GM19043 (cell line): Measurements from ENCODE around the gene PDZD2.
A peak's percentile ranks its signal among the peaks of the same experiment; 100 is the strongest.

ENCODE experiments used
- ATAC-seq: cut with Tn5 transposase; IDR thresholded peaks from one replicate; pipeline ENCODE4 v1.9.1; 2021; ENCODE audit warnings: low read depth; ENCODE audit not compliant: unreplicated experiment

PDZD2 gene

DNA sequence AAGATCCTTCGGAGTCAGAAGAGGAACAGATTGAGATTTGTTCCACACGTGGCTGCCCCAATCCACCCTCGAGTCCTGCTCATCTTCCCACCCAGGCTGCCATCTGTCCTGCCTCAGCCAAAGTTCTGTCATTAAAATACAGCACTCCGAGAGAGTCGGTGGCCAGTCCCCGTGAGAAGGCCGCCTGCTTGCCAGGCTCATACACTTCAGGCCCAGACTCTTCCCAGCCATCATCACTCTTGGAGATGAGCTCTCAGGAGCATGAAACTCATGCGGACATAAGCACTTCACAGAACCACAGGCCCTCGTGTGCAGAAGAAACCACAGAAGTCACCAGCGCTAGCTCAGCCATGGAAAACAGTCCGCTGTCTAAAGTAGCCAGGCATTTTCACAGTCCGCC, 449.3 kb downstream of the PDZD2 start:
- ATAC-seq = no peak

GRCh38 chr5:32089146-32090000, 450.4 kb downstream of the PDZD2 start:
- no peak for ATAC-seq

GRCh38 chr5:32090026-32090754, 451.3 kb downstream of the PDZD2 start:
- no peak for ATAC-seq

DNA sequence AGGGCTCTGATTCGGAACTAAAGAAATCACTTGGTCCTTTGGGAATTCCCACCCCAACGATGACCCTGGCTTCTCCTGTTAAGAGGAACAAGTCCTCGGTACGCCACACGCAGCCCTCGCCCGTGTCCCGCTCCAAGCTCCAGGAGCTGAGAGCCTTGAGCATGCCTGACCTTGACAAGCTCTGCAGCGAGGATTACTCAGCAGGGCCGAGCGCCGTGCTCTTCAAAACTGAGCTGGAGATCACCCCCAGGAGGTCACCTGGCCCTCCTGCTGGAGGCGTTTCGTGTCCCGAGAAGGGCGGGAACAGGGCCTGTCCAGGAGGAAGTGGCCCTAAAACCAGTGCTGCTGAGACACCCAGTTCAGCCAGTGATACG, 451.8 kb downstream of the PDZD2 start:
- ATAC-seq = no peak

DNA sequence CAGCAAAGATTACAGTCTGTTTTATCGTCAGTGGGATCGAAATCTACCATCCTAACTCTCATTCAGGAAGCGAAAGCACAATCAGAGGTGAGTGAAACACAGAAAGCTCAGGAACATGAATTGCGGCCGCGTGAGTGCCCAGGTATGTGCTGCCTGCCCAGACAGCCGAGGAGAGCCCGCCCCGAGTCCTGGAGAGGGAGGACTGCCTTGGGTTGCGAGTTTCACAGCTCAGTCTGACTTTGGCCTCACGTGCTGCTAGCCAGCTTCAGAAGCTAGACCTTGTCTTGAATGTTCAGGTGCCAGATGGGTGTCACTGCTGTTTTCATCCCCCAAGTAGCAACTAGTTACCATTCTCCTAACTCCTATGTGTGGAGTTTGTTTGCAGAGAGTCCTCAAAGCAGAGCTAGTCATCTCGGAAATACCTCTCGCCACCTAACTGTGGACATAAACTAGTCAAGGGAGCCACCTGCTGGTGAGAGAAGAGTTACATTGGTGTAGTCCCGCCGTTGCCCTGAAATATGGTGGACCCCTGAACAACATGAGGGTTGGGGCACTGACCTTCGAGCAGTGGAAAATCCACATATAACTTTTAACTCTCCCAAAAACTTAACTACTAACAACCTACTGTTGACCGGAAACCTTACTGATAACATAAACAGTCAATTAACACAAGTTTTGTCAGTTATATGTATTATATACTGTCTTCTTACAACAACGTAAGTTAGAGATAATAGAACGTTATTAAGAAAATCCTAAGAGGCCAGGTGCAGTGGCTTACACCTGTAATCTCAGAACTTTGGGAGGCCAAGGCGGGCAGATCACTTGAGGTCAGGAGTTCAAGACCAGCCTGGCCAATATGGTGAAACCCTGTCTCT, 454.2 kb downstream of the PDZD2 start:
- peak; percentile 83 for ATAC-seq

DNA sequence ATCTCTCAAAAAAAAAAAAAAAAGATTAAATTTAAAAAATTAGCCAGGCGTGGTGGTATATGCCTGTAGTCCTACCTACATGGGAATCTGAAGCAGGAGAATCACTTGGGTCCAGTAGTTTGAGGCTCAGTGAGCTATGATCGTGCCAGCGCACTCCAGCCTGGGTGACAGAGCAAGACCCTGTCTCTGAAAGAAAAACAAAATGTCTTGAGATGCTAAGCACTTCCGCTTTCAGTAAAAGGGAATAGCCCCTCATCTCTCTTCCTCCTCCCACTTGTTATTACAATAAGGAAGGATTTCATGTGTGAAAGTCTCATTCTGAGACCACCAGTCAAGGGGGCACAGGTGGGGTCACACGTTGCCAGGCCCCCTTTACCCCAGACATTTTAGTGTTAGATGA, 455.8 kb downstream of the PDZD2 start:
- ATAC-seq = no peak

- ATAC-seq = no peak
Measured at GRCh38 chr5:32095261-32095671, 456.3 kb downstream of the PDZD2 start.

DNA sequence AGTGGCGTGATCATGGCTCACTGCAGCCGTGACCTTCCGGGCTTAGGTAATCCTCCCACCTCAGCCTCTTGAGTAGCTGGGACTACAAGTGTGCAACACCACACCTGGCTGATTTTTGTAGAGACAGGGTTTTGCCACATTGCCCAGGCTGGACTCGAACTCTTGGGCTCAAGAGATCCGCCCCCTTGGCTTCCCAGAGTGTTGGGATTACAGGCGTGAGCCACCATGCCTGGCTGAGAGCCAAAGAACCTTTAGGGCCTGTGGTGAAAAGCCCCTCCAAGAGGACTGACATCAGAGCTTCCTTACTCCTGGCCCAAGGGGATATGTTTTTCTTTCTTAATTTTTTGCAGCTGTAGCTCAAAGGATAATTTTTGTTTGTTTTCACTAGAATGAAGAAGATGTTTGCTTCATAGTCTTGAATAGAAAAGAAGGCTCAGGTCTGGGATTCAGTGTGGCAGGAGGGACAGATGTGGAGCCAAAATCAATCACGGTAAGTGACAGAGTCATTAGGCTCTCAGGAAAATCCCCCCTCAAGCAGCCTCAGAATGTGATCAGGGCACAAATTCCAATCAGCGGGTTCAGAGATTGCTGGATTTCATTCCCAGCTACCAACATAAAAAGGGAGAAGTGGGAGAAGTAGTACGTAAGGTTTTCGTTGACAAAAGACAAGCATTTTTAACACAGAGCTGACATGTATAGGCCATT, 458.1 kb downstream of the PDZD2 start:
- no peak for ATAC-seq

DNA sequence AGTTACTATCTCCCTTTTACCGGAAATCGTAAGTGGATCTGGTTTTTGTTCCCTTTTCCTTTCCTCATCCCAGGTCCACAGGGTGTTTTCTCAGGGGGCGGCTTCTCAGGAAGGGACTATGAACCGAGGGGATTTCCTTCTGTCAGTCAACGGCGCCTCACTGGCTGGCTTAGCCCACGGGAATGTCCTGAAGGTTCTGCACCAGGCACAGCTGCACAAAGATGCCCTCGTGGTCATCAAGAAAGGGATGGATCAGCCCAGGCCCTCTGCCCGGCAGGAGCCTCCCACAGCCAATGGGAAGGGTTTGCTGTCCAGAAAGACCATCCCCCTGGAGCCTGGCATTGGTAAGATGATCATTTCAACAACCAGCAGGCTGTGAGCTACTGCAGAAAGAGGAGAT, 459.4 kb downstream of the PDZD2 start:
- ATAC-seq = no peak

GRCh38 chr5:32098890-32099310, 460.0 kb downstream of the PDZD2 start:
- no peak for ATAC-seq

DNA sequence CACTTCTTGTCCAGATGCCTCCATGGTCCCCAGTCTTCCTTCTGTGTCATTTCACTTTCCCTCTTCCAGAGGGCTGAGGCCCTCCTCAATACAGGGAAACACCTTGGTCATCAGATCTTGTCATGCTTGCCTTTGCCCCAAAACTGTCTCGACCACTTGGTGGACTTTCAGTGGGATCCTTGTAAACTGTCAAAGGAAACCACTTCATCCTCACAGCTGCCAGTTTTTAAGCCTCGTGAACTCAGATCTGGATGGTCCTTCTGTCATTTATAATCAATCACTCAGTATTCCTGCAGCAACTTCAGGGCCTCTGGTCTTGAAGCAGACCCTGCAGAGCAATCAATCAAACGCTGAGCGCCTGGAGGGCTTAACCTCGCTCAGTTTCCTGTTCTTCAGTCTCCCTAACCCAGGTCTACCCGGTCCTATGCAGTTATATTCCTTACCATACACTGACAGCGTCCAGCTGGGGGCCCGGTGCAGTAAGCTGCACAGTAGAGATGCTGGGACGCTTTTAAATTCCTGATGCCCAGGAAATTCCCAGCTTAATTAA, 460.6 kb downstream of the PDZD2 start:
- ATAC-seq = no peak

DNA sequence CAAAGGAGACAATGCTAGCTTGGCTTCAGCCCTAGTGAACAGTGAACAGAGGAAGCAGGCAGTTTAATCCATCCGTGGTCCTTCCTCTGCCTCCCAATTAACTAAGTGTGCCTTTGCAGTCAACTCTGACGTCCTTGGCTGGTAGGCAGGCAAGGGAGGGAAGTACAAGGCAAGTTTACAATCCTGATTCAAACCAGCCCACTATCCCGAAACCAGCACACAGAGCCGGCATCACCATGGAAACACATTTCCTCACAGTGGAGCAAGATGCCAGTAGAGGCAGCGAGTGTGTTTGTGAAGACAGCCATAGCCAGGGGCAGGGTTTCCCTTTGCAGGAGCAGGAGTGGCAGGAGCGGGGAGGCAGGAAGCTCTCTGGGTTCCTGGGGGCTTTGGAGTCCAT, 461.3 kb downstream of the PDZD2 start:
- no peak for ATAC-seq

- no peak for ATAC-seq
Measured at GRCh38 chr5:32100691-32101302, 461.9 kb downstream of the PDZD2 start.

GRCh38 chr5:32102254-32102986, 463.5 kb downstream of the PDZD2 start:
- ATAC-seq = no peak

DNA sequence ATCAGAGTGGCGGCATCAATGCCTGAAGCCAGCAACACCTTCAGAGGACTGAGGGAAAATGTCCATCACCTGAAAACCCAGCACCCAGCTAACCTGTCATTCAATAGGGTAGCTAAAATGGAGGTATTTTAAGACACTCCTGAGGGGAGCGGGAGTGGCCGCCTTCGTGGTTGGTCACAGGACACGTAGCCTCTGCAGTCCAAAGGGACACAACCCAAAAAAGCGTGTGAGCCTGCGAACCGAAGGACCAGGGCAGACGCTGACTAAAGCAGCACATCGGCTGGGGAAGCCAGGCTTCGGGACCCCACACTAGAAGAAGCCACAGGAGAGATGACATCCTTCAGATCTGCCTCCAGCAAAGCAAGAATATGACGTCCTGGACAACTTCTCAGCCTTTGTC, 464.6 kb downstream of the PDZD2 start:
- no peak for ATAC-seq

GRCh38 chr5:32107291-32107690, 468.4 kb downstream of the PDZD2 start:
- ATAC-seq = no peak

DNA sequence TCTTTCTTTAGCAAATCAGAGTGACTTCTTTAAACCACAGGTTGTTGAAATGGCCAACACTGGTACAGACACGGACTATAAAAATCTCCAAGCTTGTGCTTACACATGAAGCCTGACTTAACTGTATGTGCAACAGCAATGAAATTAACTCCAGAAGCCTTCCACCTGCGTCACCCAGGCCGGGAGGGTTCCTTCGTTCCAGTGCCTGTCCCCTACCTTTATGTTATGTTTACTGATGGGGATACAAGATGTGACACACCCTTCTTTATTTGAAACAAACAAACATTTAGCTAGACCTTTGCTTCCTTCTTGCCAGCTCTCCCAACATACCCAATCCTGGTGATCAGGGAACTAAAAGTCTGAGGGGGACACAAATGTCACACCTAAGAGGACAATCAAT, 469.2 kb downstream of the PDZD2 start:
- ATAC-seq = no peak

DNA sequence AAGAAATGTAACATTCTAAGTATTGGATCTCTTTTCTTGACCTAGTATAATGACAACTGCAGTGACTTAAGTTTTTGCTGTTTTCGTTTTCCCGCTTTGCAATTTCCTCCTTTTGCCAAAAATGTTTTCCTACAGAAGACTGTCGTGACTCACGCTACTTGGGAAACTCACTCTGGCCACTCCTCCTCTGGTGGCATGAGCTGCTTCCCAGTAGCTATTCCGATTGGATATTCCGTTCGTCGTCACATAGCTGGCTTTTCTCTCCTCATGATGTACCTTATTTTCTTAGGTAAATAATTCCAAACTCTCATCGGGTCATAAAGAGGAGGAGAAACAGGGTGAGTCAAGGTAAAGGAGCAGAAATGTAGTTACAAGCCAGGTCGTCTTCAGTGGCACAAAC, 470.3 kb downstream of the PDZD2 start:
- no peak for ATAC-seq

GRCh38 chr5:32110111-32110696, 471.3 kb downstream of the PDZD2 start:
- no peak for ATAC-seq
